OCI-LY1 (cell line): ENCODE results near the gene RNF151.
A peak's percentile ranks its signal among the peaks of the same experiment; 100 is the strongest.

ENCODE experiments used
- CTCF ChIP-seq: fragments of 200-600 bp; sonication (generic), shearing (Covaris generic); IDR thresholded peaks from 2 replicates; pipeline ENCODE4 v1.5.1; 2017; ENCODE audit warnings: mild to moderate bottlenecking, antibody characterized with exemption, low read length, moderate library complexity, mixed read lengths
- EZH2 ChIP-seq: fragments of 200-600 bp; sonication (generic), shearing (Covaris generic); IDR thresholded peaks from 2 replicates; pipeline ENCODE4 v1.8.0; 2017; ENCODE audit warnings: borderline replicate concordance, mixed run types, mild to moderate bottlenecking, antibody characterized with exemption, low read length, moderate library complexity, mixed read lengths

DNA sequence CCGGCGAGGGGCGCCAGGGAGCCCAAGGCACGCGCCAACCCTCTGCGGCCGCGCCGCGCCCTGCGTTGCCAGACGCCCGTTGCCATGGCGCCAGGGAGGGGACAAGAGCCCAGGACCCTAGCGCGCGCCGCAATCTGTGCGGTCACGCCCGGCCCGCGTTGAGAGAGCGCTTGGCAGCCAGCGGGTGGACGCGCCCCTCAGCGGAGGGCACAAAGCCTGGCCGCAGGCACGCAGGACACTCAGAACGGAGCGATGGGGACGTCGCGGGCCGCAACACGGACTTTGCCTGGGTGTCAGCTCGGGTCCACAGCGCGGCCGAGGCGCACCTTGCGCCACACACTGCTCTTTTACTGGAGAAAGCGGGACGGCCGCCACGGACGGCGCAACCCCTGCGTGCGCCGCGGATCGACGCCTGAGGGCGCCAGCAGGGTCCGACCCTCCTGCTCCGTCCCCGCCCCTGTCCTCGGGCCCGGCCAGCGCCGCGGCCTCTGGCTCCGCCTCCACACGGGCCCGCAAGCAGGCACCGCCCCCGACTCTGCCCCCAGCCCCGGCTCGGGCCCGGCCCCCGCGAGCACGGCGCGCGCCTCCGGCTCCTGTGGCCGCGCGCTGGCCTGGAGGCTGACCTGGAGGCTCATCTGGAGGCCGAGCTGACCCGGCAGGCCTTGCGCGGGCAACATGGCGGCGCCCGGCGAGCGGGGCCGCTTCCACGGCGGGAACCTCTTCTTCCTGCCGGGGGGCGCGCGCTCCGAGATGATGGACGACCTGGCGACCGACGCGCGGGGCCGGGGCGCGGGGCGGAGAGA, 17.1 kb downstream of the RNF151 start, which contains the start of gene GFER:
- peak; percentile 33; the same call in 1 of the 2 replicates for TF ChIP-seq CTCF
- no peak for TF ChIP-seq EZH2
